GM23338 (cell line): ENCODE measurements around the gene WFDC8. TPM values are rescaled to one million over a fixed set of nuclear protein-coding genes. Genes with fewer than 3 reads are reported as not detected.

Experiments used
- ATAC-seq: fragments of 200-7000 bp; cut with Tn5 transposase; 3 replicates; pipeline ENCODE4 v1.9.1; 2020
- DNase-seq: peaks from one replicate; pipeline ENCODE4 v3.0.0-alpha.2; 2015; ENCODE audit warnings: low spot score
- H2AFZ ChIP-seq: fragments of 200-600 bp; sonication (generic); 2 replicates; pipeline ENCODE4 v1.8.0; 2016; ENCODE audit warnings: antibody characterized with exemption, mild to moderate bottlenecking, moderate library complexity
- H3F3A ChIP-seq: fragments of 200-600 bp; sonication (generic); replicated peaks from 2 replicates; pipeline ENCODE4 v1.8.0; 2017; ENCODE audit warnings: antibody characterized with exemption, mixed run types, low read depth
- H3K27ac ChIP-seq: fragments of 200-600 bp; sonication (generic); 2 replicates; pipeline ENCODE4 v1.6.1; 2016; ENCODE audit warnings: low read depth
- H3K27me3 ChIP-seq: fragments of 200-600 bp; sonication (generic); 2 replicates; pipeline ENCODE4 v1.8.0; 2016; ENCODE audit warnings: mild to moderate bottlenecking, mixed run types, moderate library complexity; ENCODE audit not compliant: insufficient read depth
- H3K36me3 ChIP-seq: fragments of 200-600 bp; sonication (generic); 2 replicates; pipeline ENCODE4 v1.8.0; 2016; ENCODE audit warnings: mild to moderate bottlenecking; ENCODE audit not compliant: insufficient read depth
- H3K4me1 ChIP-seq: fragments of 200-600 bp; sonication (generic); 2 replicates; pipeline ENCODE4 v1.8.0; 2016; ENCODE audit warnings: mild to moderate bottlenecking, moderate library complexity; ENCODE audit not compliant: insufficient read depth
- H3K4me2 ChIP-seq: fragments of 200-600 bp; sonication (generic); 2 replicates; pipeline ENCODE4 v1.7.1; 2017; ENCODE audit warnings: mixed run types
- H3K4me3 ChIP-seq: fragments of 200-600 bp; sonication (generic); 2 replicates; pipeline ENCODE4 v1.6.1; 2016; ENCODE audit warnings: mixed run types
- H3K79me2 ChIP-seq: fragments of 200-600 bp; sonication (generic); replicated peaks from 2 replicates; pipeline ENCODE4 v1.8.0; 2017; ENCODE audit warnings: mild to moderate bottlenecking; ENCODE audit not compliant: insufficient read depth
- H3K9me2 ChIP-seq: fragments of 200-600 bp; sonication (generic); 2 replicates; pipeline ENCODE4 v1.8.0; 2017; ENCODE audit not compliant: insufficient read depth
- H4K20me1 ChIP-seq: fragments of 200-600 bp; sonication (generic); replicated peaks from 2 replicates; pipeline ENCODE4 v1.8.0; 2017; ENCODE audit warnings: mild to moderate bottlenecking; ENCODE audit not compliant: insufficient read depth
- H3K27ac Mint-ChIP-seq: 2 replicates; pipeline ENCODE4 v1.8.0; 2020; ENCODE audit warnings: inconsistent platforms, mild to moderate bottlenecking, moderate library complexity, mixed read lengths
- H3K27me3 Mint-ChIP-seq: 3 replicates; pipeline ENCODE4 v1.8.0; 2022; ENCODE audit warnings: low read depth, mild to moderate bottlenecking, moderate library complexity, mixed read lengths, inconsistent platforms; ENCODE audit not compliant: insufficient read depth, poor library complexity
- H3K36me3 Mint-ChIP-seq: 3 replicates; pipeline ENCODE4 v1.8.0; 2021; ENCODE audit warnings: low read depth, mild to moderate bottlenecking, inconsistent platforms, moderate library complexity, mixed read lengths
- H3K4me1 Mint-ChIP-seq: 3 replicates; pipeline ENCODE4 v1.8.0; 2020; ENCODE audit warnings: mild to moderate bottlenecking, inconsistent platforms, mixed read lengths
- H3K4me3 Mint-ChIP-seq: 3 replicates; pipeline ENCODE4 v1.8.0; 2021; ENCODE audit warnings: moderate library complexity, mild to moderate bottlenecking, inconsistent platforms, mixed read lengths
- H3K9me3 Mint-ChIP-seq: 3 replicates; pipeline ENCODE4 v1.8.0; 2020; ENCODE audit warnings: moderate library complexity, mild to moderate bottlenecking, inconsistent platforms, mixed read lengths
- ETS1 ChIP-seq: IDR thresholded peaks from 2 replicates; pipeline ENCODE4 v1.6.1; 2016; ENCODE audit warnings: antibody characterized with exemption
- REST ChIP-seq: IDR thresholded peaks from one replicate; pipeline ENCODE4 v1.6.1; 2018; ENCODE audit warnings: antibody characterized with exemption; ENCODE audit not compliant: unreplicated experiment
- STAT1 ChIP-seq: IDR thresholded peaks from one replicate; pipeline ENCODE4 v1.6.1; 2016; ENCODE audit warnings: antibody characterized with exemption; ENCODE audit not compliant: unreplicated experiment
- ZNF331 ChIP-seq: fragments of 250-450 bp; sonication (Bioruptor Pico); IDR thresholded peaks from 2 replicates; pipeline ENCODE4 v1.5.0; 2020; ENCODE audit warnings: low read depth, mild to moderate bottlenecking, moderate library complexity
- ZNF462 ChIP-seq: fragments of 250-450 bp; sonication (Bioruptor Pico); IDR thresholded peaks from 2 replicates; pipeline ENCODE4 v1.5.0; 2020; ENCODE audit warnings: mild to moderate bottlenecking, moderate library complexity
- polyA plus RNA-seq: library from polyadenylated mRNA; unstranded; fragments of >200 nt; fragmentation: Nextera tagmentation; extraction: Ambion mirVana; gene quantifications from 2 replicates; pipeline ENCODE4 v1.2.1, GENCODE V29; 2016
- total RNA-seq: library from RNA; depleted of rRNA; stranded (reverse); fragments of >200 nt; shearing (Covaris generic); gene quantifications from 2 replicates; pipeline ENCODE4 v1.2.3, GENCODE V29; 2014

WFDC8 gene
- total and polyA plus RNA-seq, 2 experiments from 2014 or later = 0.23 TPM; not detected in 1

- no peaks in the 10 kb centered on the region for H3K4me1 ChIP-seq
- H4K20me1 ChIP-seq = no peaks in the 10 kb centered on the region
- 0 out of 2 replicates have a peak, but pooled peaks cover 4% of the 10 kb centered on the region for H3K9me2 ChIP-seq
- TF ChIP-seq ZNF331 (no peak), REST (peak; percentile 67)
- Mint-ChIP-seq H3K9me3 (no peaks in the 10 kb centered on the region), H3K27ac (no peak within 1 kb of the TSS), H3K4me1 (peaks cover 8% of the 10 kb centered on the region; the same call in 2 of the 3 replicates), H3K27me3 (peaks cover 1% of the 10 kb centered on the region), H3K36me3 (no peaks in the 10 kb centered on the region), H3K4me3 (no peak within 1 kb of the TSS)
- H3K27me3 ChIP-seq = no peaks in the 10 kb centered on the region
- no peaks in the 10 kb centered on the region for H3K36me3 ChIP-seq
- no peak within 1 kb of the TSS for H2AFZ ChIP-seq
- no peak within 1 kb of the TSS for H3K27ac ChIP-seq
- DNase-seq (peak; percentile 23), ATAC-seq (peak; percentile 51)
- no peak within 1 kb of the TSS for H3K4me3 ChIP-seq
- no peaks in the 10 kb centered on the region for H3K79me2 ChIP-seq
- no peaks in the 10 kb centered on the region for H3F3A ChIP-seq
- H3K4me2 ChIP-seq = no peak within 1 kb of the TSS
Observed at GRCh38 chr20:45515147-45515913, 63.8 kb downstream of the WFDC8 start, which contains the start of gene SPINT3. TSS of gene SPINT3 (minus strand) at chr20:45515622. CDS start at chr20:45515608, 14 bp downstream.

GRCh38 chr20:45510242-45510862 is 68.7 kb downstream of the WFDC8 start:
- H3K27ac Mint-ChIP-seq = no peak overlapping the region
- no peaks in the 10 kb centered on the region for H3K4me1 Mint-ChIP-seq
- no peaks in the 10 kb centered on the region for H3K79me2 ChIP-seq
- DNase-seq (no peak), ATAC-seq (no peak)
- no peaks in the 10 kb centered on the region for H3K36me3 ChIP-seq
- no peaks in the 10 kb centered on the region for H3K36me3 Mint-ChIP-seq
- no peaks in the 10 kb centered on the region for H3F3A ChIP-seq
- no peak overlapping the region for H3K4me3 Mint-ChIP-seq
- H3K4me1 ChIP-seq = no peaks in the 10 kb centered on the region
- H3K27me3 Mint-ChIP-seq = peaks cover 3% of the 10 kb centered on the region
- H3K9me2 ChIP-seq = 0 out of 2 replicates have a peak, but pooled peaks cover 4% of the 10 kb centered on the region
- no peak overlapping the region for H2AFZ ChIP-seq
- no peaks in the 10 kb centered on the region for H3K9me3 Mint-ChIP-seq
- H3K27ac ChIP-seq = no peak overlapping the region
- no peak overlapping the region for H3K4me3 ChIP-seq
- no peaks in the 10 kb centered on the region for H3K27me3 ChIP-seq
- no peak overlapping the region for H3K4me2 ChIP-seq
- no peaks in the 10 kb centered on the region for H4K20me1 ChIP-seq
- TF ChIP-seq ETS1 (no peak), STAT1 (no peak), ZNF462 (CRISPR knock-in tag) (no peak)
